Choroid plexus epithelial cell (primary cell): Measurements from ENCODE around the gene SPINK5.
A peak's percentile ranks its signal among the peaks of the same experiment; 100 is the strongest.

Experiments used
- DNase-seq: peaks from one replicate; pipeline ENCODE4 v3.0.0-alpha.2; 2010; ENCODE audit warnings: low read depth
- H3K4me3 ChIP-seq: 2 replicates; pipeline ENCODE4 v1.5.1; 2011; ENCODE audit warnings: low read depth, mild to moderate bottlenecking, control low read depth, low read length, moderate library complexity
- CTCF ChIP-seq: conservative IDR thresholded peaks from 2 replicates; pipeline ENCODE4 v1.5.1; 2011; ENCODE audit warnings: low read depth, mild to moderate bottlenecking, control low read depth, inconsistent platforms, low read length, moderate library complexity

Gene SPINK5

GRCh38 chr5:148176480-148176879 is 112.7 kb downstream of the SPINK5 start:
- no peak for DNase-seq
- no peak overlapping the region for H3K4me3 ChIP-seq
- no peak for TF ChIP-seq CTCF

GRCh38 chr5:148177207-148177606 is 113.4 kb downstream of the SPINK5 start:
- TF ChIP-seq CTCF: no peak
- no peak for DNase-seq
- H3K4me3 ChIP-seq: no peak overlapping the region

GRCh38 chr5:148179234-148179824 is 115.5 kb downstream of the SPINK5 start:
- no peak overlapping the region for H3K4me3 ChIP-seq
- TF ChIP-seq CTCF: peak; percentile 74
- peak; percentile 82 for DNase-seq

- no peak overlapping the region for H3K4me3 ChIP-seq
- no peak for TF ChIP-seq CTCF
- peak; percentile 66 for DNase-seq
Observed at GRCh38 chr5:148186248-148187003, 122.6 kb downstream of the SPINK5 start.
